ENCODE data around the gene BIK. TPM values are rescaled to one million over a fixed set of nuclear protein-coding genes. Genes with fewer than 3 reads are reported as not detected.

BIK gene
- total RNA-seq, 1 donor from 2014 or later: 5.4 TPM

GRCh38 chr22:43159484-43160178, 49.1 kb downstream of the BIK start:
- Mint-ChIP-seq H3K4me1 (ENCODE audit: unreplicated experiment) (peaks cover 4% of the 10 kb centered on the region), H3K4me3 (no peak overlapping the region), H3K27ac (no peak overlapping the region), H3K27me3 (peaks cover 4% of the 10 kb centered on the region), H3K36me3 (no peaks in the 10 kb centered on the region), H3K9me3 (no peaks in the 10 kb centered on the region)
- peak; percentile 56 for TF ChIP-seq CTCF (conservative IDR thresholded peaks at IDR 0.05)
- no peak for DNase-seq (ENCODE audit: extremely low spot score, unreplicated experiment)

GRCh38 chr22:43160497-43161126, 50.1 kb downstream of the BIK start:
- Mint-ChIP-seq H3K4me3 (no peak overlapping the region), H3K27ac (no peak overlapping the region), H3K9me3 (no peaks in the 10 kb centered on the region), H3K4me1 (ENCODE audit: unreplicated experiment) (peaks cover 4% of the 10 kb centered on the region), H3K27me3 (peaks cover 4% of the 10 kb centered on the region), H3K36me3 (no peaks in the 10 kb centered on the region)
- no peak for TF ChIP-seq CTCF (conservative IDR thresholded peaks at IDR 0.05)
- DNase-seq (ENCODE audit: extremely low spot score, unreplicated experiment): no peak

- no peak for DNase-seq (ENCODE audit: extremely low spot score, unreplicated experiment)
- Mint-ChIP-seq H3K27ac (no peak overlapping the region), H3K27me3 (peaks cover 4% of the 10 kb centered on the region), H3K4me1 (ENCODE audit: unreplicated experiment) (peaks cover 4% of the 10 kb centered on the region), H3K36me3 (no peaks in the 10 kb centered on the region), H3K4me3 (no peak overlapping the region), H3K9me3 (no peaks in the 10 kb centered on the region)
- TF ChIP-seq CTCF (conservative IDR thresholded peaks at IDR 0.05): no peak
Measured at GRCh38 chr22:43162412-43163150, 52.0 kb downstream of the BIK start.

- H3K4me1 Mint-ChIP-seq (ENCODE audit: unreplicated experiment): peaks cover 4% of the 10 kb centered on the region
- H3K9me3 Mint-ChIP-seq: no peaks in the 10 kb centered on the region
- DNase-seq (ENCODE audit: extremely low spot score, unreplicated experiment): no peak
- H3K27ac Mint-ChIP-seq: peak overlapping the region; percentile 88
- no peaks in the 10 kb centered on the region for H3K36me3 Mint-ChIP-seq
- peaks cover 4% of the 10 kb centered on the region for H3K27me3 Mint-ChIP-seq
- no peak overlapping the region for H3K4me3 Mint-ChIP-seq
- TF ChIP-seq CTCF (conservative IDR thresholded peaks at IDR 0.05): no peak
Measured at GRCh38 chr22:43163241-43163795, 52.8 kb downstream of the BIK start.

GRCh38 chr22:43164636-43165035, 54.1 kb downstream of the BIK start:
- Mint-ChIP-seq H3K4me3 (no peak overlapping the region), H3K27ac (peak overlapping the region; percentile 88), H3K4me1 (ENCODE audit: unreplicated experiment) (no peaks in the 10 kb centered on the region)

More at GRCh38 chr22:43164636-43165035, 54.1 kb downstream of the BIK start:
- Mint-ChIP-seq H3K36me3 (no peaks in the 10 kb centered on the region), H3K9me3 (no peaks in the 10 kb centered on the region), H3K27me3 (peaks cover 4% of the 10 kb centered on the region)
- TF ChIP-seq CTCF (conservative IDR thresholded peaks at IDR 0.05): no peak
- DNase-seq (ENCODE audit: extremely low spot score, unreplicated experiment): no peak
